Pancreas (tissue), 10 donors: ENCODE data around the gene CHMP4B. TPM values are rescaled to one million over a fixed set of nuclear protein-coding genes. Genes with fewer than 3 reads are reported as not detected.

Experiments
- ATAC-seq, 4 donors: fragments of 200-7000 bp; cut with Tn5 transposase; one replicate each; pipeline versions ENCODE4 v1.8.0 to v1.9.1; 2020; ENCODE audit warnings: mild to moderate bottlenecking in 4 of 4, moderate library complexity in 4 of 4
- DNase-seq, 6 donors: peaks; one replicate each; pipeline ENCODE4 v3.0.0-alpha.2; 2020
- FAIRE-seq: peaks from 2 replicates; lab custom pipeline; 2012; peaks lifted over from hg19 to GRCh38; lab: Jason Lieb, UNC
- H3K27ac ChIP-seq, 4 donors: fragments of 200-600 bp; sonication (generic); 1 replicate in 3 of 4; 2 replicates in 1 of 4; pipeline versions ENCODE4 v1.5.0 to v1.8.0; 2020
- H3K27me3 ChIP-seq, 4 donors: fragments of 200-600 bp; one replicate each; pipeline ENCODE4 v1.8.0; 2021
- H3K36me3 ChIP-seq, 3 donors: fragments of 200-600 bp; sonication (generic) in 1 of 3; one replicate each; pipeline versions ENCODE4 v1.5.0 to v1.8.0; 2020 to 2021
- H3K4me1 ChIP-seq, 3 donors: fragments of 200-600 bp; one replicate each; pipeline ENCODE4 v1.8.0; 2021
- H3K4me3 ChIP-seq, 4 donors: fragments of 200-600 bp; sonication (generic) in 2 of 4; one replicate each; pipeline versions ENCODE4 v1.5.0 to v1.8.0; 2020 to 2021
- H3K9me3 ChIP-seq, 4 donors: fragments of 200-600 bp; one replicate each; pipeline ENCODE4 v1.8.0; 2021
- WGBS, 2 donors: extraction: QIAGEN DNeasy Blood & Tissue Kit; methylation state at CpG; one replicate each; pipeline ENCODE4 v1.1.7; 2013; 5-methylcytosine and 5-hydroxymethylcytosine counted together
- intact Hi-C, 3 donors: fragments of 100-400 bp; cut with DNase I; formaldehyde crosslinking; loops; one replicate each; pipeline versions ENCODE4 v1.11.1 to v1.14.2; 2022
- polyA plus RNA-seq, 2 donors: library from polyadenylated mRNA; stranded (reverse); fragments of 200-250 nt; gene quantifications; one replicate each; pipeline ENCODE4 v1.2.3, GENCODE V29; 2013
- total RNA-seq, 6 donors: library from RNA; stranded (reverse); fragmentation: NEBNext Ultra II Directional in 4 of 6; extraction: Animal tissue kit (Norgen Biotek cat#: 25700) in 4 of 6; gene quantifications; one replicate each; pipeline versions ENCODE4 v1.2.1 to v1.2.4, GENCODE V29; 2021 to 2023
- TF ChIP-seq, protein P1 (sequence below), 4 donors: fragments of 200-600 bp; sonication (generic) in 3 of 4; IDR thresholded peaks; one replicate each; pipeline versions ENCODE4 v1.5.0 to v1.8.0; 2021; ENCODE audit warnings: antibody characterized with exemption in 4 of 4
- donor health status: healthy with polysubstance abuse.
- donor health status: DM: no; HTN: no; CAD: no; lungs with moderate emphysema.
- donor health status: DM: no; HTN: no; CAD: no.
- donor health status: control.
- donor health status: control.
- donor health status: Bipolar disorder and iron deficiency.
- donor health status: DM: yes; HTN: yes; CAD: no.
- donor health status: DM: no; HTN: no; CAD: no.
- donor health status: DM: no; HTN: no; CAD: no.
- donor health status: DM: yes; HTN: yes; CAD: no.

CHMP4B gene
- total and polyA plus RNA-seq, 8 donors: 28.4 to 66.3 (median 42.6) TPM

DNA sequence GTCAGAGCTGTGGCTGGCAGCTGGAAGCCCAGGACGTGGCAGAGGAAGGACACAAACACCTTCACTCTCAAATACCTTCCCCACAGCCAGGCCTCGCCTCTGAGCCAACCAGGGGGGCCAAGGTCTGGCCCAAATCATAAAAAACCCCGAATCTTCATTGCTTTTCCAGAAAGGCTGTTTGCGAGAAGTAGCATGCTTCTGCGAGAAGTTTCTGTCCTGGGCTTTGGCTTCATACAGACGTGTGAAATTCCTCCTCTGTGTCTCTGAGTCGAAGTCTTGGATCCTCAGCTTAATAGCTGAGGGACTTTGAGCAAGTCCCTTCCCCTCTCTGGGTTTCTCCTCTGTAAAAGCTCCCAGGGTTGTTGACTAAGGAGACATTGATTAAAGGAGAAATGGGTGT is 63.0 kb downstream of the CHMP4B start:
- DNase-seq (no peak), FAIRE-seq (no peak), ATAC-seq (no peak)
- Histone ChIP-seq H3K4me1 (no peaks in the 10 kb centered on the region), H3K9me3 (no peaks in the 10 kb centered on the region), H3K27me3 (no peaks in the 10 kb centered on the region), H3K36me3 (no peaks in the 10 kb centered on the region), H3K27ac (no peak overlapping the region), H3K4me3 (no peak overlapping the region)
- TF ChIP-seq, protein P1, sequence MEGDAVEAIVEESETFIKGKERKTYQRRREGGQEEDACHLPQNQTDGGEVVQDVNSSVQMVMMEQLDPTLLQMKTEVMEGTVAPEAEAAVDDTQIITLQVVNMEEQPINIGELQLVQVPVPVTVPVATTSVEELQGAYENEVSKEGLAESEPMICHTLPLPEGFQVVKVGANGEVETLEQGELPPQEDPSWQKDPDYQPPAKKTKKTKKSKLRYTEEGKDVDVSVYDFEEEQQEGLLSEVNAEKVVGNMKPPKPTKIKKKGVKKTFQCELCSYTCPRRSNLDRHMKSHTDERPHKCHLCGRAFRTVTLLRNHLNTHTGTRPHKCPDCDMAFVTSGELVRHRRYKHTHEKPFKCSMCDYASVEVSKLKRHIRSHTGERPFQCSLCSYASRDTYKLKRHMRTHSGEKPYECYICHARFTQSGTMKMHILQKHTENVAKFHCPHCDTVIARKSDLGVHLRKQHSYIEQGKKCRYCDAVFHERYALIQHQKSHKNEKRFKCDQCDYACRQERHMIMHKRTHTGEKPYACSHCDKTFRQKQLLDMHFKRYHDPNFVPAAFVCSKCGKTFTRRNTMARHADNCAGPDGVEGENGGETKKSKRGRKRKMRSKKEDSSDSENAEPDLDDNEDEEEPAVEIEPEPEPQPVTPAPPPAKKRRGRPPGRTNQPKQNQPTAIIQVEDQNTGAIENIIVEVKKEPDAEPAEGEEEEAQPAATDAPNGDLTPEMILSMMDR (IDR thresholded peaks at IDR 0.05): no peak
- WGBS, 2 donors: 75 to 85% methylated on average over 7 of the region's 7 CpGs
- intact Hi-C loops: loop anchor here in 1 of 3 donors (10.0 kb wide), 1 partner anchor 59 kb away; the partner anchor contains the start of gene CHMP4B

DNA sequence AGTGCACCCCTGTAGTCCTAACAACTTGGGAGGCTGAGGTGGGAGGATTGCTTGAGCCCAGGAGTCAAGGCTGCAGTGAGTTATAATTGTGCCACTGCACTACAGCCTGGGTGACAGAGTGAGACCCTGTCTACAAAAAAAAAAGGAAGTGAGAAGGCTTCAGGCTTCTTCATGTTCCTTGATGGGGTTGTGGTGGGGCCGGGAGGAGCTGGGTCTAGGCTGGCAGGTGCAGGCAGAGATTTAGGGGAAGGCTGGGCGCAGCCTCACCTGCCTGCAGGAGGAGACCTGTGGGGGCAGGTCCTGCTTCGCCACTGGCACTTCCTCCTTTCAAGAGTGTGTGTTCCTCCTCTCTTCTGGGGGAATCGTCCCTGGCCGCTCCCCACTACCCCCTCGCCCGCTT is 63.9 kb downstream of the CHMP4B start:
- H3K4me3 ChIP-seq: no peak overlapping the region
- TF ChIP-seq, protein P1 (IDR thresholded peaks at IDR 0.05): no peak
- DNase-seq (no peak), ATAC-seq (no peak), FAIRE-seq (no peak)
- no peaks in the 10 kb centered on the region for H3K4me1 ChIP-seq
- no peaks in the 10 kb centered on the region for H3K36me3 ChIP-seq
- H3K27ac ChIP-seq: no peak overlapping the region
- intact Hi-C loops: loop anchor here in 1 of 3 donors (10.0 kb wide), 1 partner anchor 60 kb away; the partner anchor contains the start of gene CHMP4B
- H3K27me3 ChIP-seq: no peaks in the 10 kb centered on the region
- no peaks in the 10 kb centered on the region for H3K9me3 ChIP-seq
- WGBS, 2 donors: 85 to 97% methylated on average over 6 to 7 of the region's 7 CpGs

DNA sequence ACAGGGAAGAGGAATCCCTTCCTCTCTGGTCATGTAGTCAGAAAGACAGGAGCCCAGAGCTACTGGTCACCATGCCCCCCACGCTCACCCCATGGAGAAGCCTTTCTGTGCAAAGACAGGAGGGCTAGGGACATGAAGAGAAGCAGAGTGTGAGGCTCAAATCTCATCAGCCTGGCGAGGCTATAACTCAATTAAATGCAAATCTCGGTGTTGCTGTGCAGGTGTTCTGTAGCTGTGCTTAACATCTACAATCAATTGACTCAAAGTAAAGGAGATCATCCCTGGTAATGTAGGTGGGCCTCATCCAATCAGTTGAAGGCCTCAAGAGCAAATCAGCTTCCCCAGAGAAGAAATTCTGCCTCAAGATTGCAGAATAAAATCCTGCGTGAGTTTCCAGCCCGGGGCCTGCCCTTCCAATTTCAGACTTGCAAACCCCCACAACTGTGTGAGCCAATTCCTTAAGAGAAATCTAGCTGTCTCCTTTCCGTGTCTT is 64.4 kb downstream of the CHMP4B start:
- Histone ChIP-seq H3K9me3 (no peaks in the 10 kb centered on the region), H3K27me3 (no peaks in the 10 kb centered on the region), H3K27ac (no peak overlapping the region), H3K4me1 (no peaks in the 10 kb centered on the region), H3K4me3 (no peak overlapping the region), H3K36me3 (no peaks in the 10 kb centered on the region)
- TF ChIP-seq, protein P1 (IDR thresholded peaks at IDR 0.05): no peak
- FAIRE-seq (no peak), DNase-seq (no peak), ATAC-seq (no peak)
- WGBS, 2 donors: 86 to 88% methylated on average over 6 of the region's 6 CpGs
- intact Hi-C loops: loop anchor here in 1 of 3 donors (10.0 kb wide), 1 partner anchor 61 kb away; the partner anchor contains the start of gene CHMP4B

DNA sequence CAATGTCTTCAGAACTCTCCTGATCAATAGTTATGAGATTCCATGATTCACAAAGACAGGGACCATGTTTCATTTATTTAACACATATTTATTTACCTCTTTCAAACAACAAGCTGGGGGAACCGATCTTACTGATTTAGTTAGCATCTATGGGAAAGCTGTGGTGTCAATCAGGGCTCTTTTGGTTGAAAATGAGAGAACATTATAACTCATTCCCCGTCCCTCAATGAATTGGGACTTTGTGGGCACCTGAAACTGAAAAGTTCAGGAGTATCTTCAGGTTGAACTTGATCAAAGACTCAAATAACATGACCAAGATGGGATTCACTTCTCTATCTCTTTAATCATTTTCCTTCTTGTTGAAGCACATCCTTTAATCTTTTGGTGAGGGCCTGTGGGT is 67.4 kb downstream of the CHMP4B start:
- 85 to 97% methylated on average over 2 of the region's 2 CpGs for WGBS, 2 donors
- intact Hi-C loops: loop anchor here in 1 of 3 donors (10.0 kb wide), 1 partner anchor 64 kb away; the partner anchor contains the start of gene CHMP4B
- TF ChIP-seq, protein P1 (IDR thresholded peaks at IDR 0.05): no peak
- no peak for DNase-seq
- FAIRE-seq: no peak
- Histone ChIP-seq H3K9me3 (no peaks in the 10 kb centered on the region), H3K4me3 (no peak overlapping the region), H3K4me1 (no peaks in the 10 kb centered on the region), H3K27me3 (no peaks in the 10 kb centered on the region), H3K27ac (no peak overlapping the region), H3K36me3 (no peaks in the 10 kb centered on the region)
- no peak for ATAC-seq

DNA sequence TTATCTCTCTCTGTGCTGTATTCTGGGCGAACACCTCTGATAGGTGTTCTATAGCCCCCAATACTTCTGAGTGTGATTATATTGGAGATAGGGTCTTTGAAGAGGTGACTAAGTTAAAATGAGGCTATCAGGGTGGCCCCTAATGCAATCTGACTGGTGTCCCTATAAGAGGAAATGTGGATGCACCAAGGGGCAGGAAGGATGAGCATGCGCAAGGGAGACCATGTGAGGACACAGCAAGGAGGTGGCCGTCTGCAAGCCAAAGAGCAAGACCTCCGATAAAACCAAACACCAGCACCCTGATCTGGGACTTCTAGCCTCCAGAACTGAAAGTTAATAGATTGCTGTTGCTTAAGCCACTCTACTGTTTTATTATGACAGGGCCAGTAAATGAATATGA is 69.2 kb downstream of the CHMP4B start:
- no peak overlapping the region for H3K4me3 ChIP-seq
- TF ChIP-seq, protein P1 (IDR thresholded peaks at IDR 0.05): no peak
- 66 to 75% methylated on average over 4 of the region's 4 CpGs for WGBS, 2 donors
- H3K27me3 ChIP-seq: no peaks in the 10 kb centered on the region
- intact Hi-C loops: no loop called here
- ATAC-seq: no peak
- no peaks in the 10 kb centered on the region for H3K9me3 ChIP-seq
- no peak for DNase-seq
- no peaks in the 10 kb centered on the region for H3K36me3 ChIP-seq
- H3K4me1 ChIP-seq: no peaks in the 10 kb centered on the region
- H3K27ac ChIP-seq: no peak overlapping the region
- no peak for FAIRE-seq
